B cell (primary cell): ENCODE data around the gene ADAMTS18.

Experiments used
- EZH2 ChIP-seq: IDR thresholded peaks from 2 replicates; pipeline ENCODE4 v1.6.1; 2012; ENCODE audit warnings: borderline replicate concordance, low read depth, mild to moderate bottlenecking, moderate library complexity, low read length; ENCODE audit not compliant: insufficient read depth, poor library complexity, severe bottlenecking
- TF ChIP-seq, protein P1 (sequence below): fragments of 200-600 bp; IDR thresholded peaks from one replicate; pipeline ENCODE4 v1.8.0; 2022; ENCODE audit warnings: antibody characterized with exemption, mild to moderate bottlenecking

DNA sequence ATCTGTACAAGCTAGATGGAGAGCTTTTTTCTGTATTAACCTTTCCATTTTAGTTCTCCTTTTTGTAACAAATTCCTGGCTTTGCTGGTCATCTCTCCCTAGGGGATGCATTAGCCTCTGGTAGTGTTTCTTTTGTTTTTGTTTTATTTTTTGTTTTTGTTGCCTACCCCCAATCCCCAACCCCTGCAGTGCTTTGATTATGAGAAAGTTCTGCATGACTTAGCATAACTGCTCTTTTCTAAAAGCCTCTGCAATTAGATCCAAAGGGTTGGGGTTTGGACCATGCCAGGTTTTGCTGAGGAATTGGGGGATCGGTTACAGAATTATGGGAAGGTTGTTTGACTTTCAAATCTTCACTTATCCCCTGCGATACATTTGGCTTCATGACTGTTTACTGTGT lies 98.2 kb downstream of the ADAMTS18 start:
- TF ChIP-seq, protein P1, sequence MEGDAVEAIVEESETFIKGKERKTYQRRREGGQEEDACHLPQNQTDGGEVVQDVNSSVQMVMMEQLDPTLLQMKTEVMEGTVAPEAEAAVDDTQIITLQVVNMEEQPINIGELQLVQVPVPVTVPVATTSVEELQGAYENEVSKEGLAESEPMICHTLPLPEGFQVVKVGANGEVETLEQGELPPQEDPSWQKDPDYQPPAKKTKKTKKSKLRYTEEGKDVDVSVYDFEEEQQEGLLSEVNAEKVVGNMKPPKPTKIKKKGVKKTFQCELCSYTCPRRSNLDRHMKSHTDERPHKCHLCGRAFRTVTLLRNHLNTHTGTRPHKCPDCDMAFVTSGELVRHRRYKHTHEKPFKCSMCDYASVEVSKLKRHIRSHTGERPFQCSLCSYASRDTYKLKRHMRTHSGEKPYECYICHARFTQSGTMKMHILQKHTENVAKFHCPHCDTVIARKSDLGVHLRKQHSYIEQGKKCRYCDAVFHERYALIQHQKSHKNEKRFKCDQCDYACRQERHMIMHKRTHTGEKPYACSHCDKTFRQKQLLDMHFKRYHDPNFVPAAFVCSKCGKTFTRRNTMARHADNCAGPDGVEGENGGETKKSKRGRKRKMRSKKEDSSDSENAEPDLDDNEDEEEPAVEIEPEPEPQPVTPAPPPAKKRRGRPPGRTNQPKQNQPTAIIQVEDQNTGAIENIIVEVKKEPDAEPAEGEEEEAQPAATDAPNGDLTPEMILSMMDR, result no peak
- TF ChIP-seq EZH2, result no peak
